Measurements from ENCODE around the gene C6orf15.

The C6orf15 gene

DNA sequence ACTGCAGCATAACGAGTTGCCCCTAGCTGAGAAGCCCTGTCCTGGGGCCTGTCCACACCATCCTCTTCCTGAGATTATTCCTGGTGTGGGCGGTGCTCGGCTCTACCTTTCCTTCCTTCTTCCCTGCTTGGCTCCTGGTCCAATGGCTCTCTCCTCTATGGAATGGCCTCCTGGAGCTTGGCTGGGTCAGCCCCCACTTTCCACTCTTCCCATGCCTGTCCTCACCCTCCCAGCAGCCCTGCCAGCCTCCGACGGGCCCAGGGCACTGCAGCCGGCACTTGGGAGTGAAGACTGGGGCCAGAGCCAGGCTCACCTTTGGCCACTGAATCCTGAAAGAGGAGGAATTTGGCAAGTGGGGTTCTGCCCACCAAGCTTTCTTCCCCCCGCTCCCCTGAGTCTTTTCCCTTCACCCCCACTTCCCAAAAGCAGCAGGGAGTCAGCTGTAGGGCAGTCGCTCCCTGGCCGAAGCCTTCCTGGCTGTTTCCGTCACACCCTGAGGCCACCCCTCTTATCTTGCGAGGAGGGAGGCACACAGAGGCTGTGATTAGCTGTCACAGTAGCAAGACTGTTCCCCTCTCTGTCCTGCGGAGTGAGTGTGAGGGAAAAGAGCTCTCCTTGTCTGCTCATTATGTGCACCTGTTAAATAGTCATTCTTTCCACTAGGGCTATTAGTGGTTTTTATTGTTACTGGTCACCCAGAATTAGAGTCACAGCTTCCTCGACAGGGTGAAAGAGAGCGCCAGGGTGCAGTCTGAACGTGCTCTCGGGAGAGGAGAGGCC lies 14.2 kb upstream of the C6orf15 start:
- ChIA-PET POLR2A (ENCODE audit: low non-redundant PET) (no interaction called here), CTCF (interaction anchor here (0.6 to 1.3 kb wide), 4 partner anchors 39 to 829 kb away, joined by 3 to 6 read pairs (median 4); no protein-coding TSS in a partner anchor)
- TF ChIP-seq, protein P1, sequence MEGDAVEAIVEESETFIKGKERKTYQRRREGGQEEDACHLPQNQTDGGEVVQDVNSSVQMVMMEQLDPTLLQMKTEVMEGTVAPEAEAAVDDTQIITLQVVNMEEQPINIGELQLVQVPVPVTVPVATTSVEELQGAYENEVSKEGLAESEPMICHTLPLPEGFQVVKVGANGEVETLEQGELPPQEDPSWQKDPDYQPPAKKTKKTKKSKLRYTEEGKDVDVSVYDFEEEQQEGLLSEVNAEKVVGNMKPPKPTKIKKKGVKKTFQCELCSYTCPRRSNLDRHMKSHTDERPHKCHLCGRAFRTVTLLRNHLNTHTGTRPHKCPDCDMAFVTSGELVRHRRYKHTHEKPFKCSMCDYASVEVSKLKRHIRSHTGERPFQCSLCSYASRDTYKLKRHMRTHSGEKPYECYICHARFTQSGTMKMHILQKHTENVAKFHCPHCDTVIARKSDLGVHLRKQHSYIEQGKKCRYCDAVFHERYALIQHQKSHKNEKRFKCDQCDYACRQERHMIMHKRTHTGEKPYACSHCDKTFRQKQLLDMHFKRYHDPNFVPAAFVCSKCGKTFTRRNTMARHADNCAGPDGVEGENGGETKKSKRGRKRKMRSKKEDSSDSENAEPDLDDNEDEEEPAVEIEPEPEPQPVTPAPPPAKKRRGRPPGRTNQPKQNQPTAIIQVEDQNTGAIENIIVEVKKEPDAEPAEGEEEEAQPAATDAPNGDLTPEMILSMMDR (conservative IDR thresholded peaks at IDR 0.05; ENCODE audit: low read depth): no peak
- DNase-seq (ENCODE audit: low spot score): no peak
- H3K27ac ChIP-seq: peak overlapping the region; percentile 91

DNA sequence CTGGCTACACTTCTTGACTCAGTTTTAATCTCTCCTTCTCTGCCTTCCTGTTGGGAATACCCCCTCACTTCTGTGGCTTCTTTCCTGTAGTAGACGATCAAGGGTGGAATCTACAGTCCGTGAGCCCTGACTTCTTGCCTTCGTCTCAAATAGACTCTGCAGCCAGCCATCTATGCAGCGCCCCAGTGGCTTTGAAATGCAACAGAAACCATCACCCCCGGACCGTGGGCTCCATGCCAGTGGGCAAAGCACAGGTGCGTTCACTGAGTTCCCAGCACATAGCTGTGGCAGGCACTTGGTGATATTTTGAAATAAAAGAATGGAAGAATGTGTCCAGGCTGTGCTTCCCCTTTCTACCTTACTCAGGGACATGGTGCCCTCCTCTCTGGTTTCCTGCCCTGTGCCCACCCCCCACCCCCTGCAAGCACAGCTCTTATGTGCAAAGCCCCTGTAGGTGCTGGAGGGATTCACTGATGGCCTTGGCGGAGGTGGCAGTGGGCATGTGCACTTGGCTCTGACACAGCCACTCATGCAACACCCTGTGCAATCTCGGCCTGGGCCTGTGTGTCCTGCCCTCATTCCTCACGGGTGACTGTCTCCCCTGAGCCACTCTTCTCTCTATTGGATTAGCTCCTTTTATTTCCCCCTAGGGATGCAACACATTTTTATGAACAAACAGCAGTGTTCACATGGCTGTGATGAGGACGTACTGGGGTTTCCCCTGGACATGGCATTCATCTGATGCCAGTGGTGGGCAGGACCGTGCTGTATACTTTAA lies 13.4 kb upstream of the C6orf15 start:
- TF ChIP-seq, protein P1 (conservative IDR thresholded peaks at IDR 0.05; ENCODE audit: low read depth): no peak
- POLR2A ChIA-PET (ENCODE audit: low non-redundant PET): no interaction called here
- DNase-seq (ENCODE audit: low spot score): peak; percentile 67
- peak overlapping the region; percentile 91 for H3K27ac ChIP-seq
- CTCF ChIA-PET: interaction anchor here (0.6 to 1.3 kb wide), 3 partner anchors 38 to 359 kb away, joined by 3 to 4 read pairs (median 3); no protein-coding TSS in a partner anchor

DNA sequence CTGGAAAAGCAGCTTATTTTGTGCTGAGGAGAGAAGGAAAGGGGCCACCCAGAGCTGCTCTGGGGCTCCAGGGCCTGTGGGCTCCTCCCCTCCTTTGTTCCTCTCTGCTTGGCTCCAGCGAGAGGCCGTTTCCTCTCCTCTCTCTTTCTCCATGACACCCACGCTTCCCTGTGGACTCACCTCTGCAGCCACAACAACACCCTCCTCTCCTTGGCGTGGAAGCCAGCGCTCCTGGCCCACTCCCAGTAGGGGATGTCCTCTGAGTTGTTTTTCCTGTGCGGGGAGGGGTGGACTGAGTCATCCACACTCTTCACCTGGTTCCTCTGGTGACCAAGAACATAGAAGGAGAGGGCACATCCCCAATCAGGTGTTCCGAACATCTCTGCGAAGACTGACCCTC lies 12.8 kb upstream of the C6orf15 start:
- TF ChIP-seq, protein P1 (conservative IDR thresholded peaks at IDR 0.05; ENCODE audit: low read depth): no peak
- CTCF ChIA-PET: interaction anchor here (0.6 to 1.3 kb wide), 2 partner anchors 38 to 360 kb away, joined by 3 read pairs; no protein-coding TSS in a partner anchor
- POLR2A ChIA-PET (ENCODE audit: low non-redundant PET): no interaction called here
- peak overlapping the region; percentile 91 for H3K27ac ChIP-seq
- DNase-seq (ENCODE audit: low spot score): peak; percentile 75

DNA sequence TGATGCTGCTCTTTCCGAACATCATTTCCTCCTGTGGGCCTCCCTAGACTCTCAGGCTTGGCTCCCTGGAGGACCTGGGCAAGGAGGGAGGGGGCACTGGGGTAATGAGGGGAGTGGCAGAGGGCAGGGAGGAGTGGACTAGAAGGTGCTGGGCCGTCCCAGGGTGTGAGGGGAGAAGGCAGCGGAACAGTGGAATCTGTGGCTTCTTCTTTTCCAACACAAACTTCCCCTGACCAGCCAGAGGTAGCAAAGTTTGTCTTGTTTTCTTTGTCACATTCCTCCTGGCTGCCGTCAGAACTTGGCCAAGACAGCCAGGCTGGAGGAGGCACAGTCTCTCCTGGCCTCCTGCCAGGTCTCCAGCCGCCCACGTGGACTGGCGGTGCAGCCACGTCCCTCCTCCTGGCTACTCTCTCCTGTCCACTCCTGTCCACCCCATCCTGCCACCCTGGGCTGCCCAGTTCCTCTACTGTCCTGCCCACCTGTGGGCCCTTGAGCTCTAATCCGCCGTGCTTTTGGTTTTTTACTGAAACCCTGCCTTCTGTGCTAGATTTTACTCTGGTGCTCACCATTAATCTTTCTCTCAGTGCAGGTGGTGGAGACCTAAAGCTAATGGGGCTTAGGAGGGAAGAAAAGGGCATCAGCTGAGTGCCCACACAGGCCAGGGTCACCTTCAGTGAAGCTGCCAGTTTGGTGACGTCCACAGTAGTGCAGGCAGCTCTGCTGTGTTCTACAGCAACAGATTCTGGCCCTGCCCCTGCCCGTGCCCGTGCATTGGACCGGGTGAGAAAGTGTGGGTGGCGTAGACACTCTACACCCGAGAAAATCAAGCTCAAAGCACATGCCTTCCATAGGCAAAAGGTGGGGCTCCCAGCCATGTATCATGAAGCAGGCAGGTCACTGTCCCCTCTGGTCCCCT lies 10.7 kb upstream of the C6orf15 start:
- H3K27ac ChIP-seq: peak overlapping the region; percentile 91

DNA sequence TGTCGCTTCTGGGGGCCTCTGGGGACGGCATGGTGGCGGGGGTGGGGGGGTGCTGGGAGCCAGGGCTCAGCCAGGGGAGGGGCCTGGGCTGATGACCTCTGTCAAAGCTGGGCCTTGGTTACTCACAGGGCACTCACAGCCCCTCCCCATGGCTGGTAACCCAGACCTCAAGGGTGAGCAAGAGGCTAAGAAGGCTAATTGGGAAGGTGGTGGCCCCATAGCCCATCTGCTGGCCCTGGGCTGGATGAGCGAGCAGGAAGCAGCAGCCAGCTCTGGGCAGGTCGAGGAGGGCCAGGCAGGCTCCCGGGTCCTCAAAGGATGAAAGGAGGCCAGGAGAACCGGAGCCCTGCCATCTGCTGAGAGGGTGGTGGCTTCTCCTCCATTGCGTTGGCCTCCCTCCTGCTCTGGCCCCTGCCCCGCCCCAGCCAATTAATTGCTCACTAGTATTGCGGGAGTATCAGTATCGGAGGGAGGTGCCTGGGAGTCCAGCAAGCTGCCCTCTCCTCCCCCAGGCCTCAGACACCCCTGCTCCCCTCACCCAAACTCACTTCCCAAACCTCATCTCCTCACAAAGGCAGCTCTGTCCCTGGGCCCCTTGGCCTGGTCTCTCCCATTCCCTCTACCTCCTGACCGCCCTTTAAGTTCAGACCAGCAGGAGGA lies 8.9 kb upstream of the C6orf15 start:
- TF ChIP-seq, protein P1 (conservative IDR thresholded peaks at IDR 0.05; ENCODE audit: low read depth): no peak
- no peak for DNase-seq (ENCODE audit: low spot score)
- POLR2A ChIA-PET (ENCODE audit: low non-redundant PET): interaction anchor here (0.5 kb wide), 1 partner anchor 477 kb away, joined by 3 read pairs; no protein-coding TSS in a partner anchor
- CTCF ChIA-PET: no interaction called here
- H3K27ac ChIP-seq: peak overlapping the region; percentile 91

More for the DNA sequence above, 10.7 kb upstream of the C6orf15 start:
- DNase-seq (ENCODE audit: low spot score): peak; percentile 82
- TF ChIP-seq, protein P1 (conservative IDR thresholded peaks at IDR 0.05; ENCODE audit: low read depth): no peak
- POLR2A ChIA-PET (ENCODE audit: low non-redundant PET): no interaction called here
- CTCF ChIA-PET: interaction anchor here (0.6 kb wide), 1 partner anchor 669 kb away, joined by 3 read pairs; no protein-coding TSS in a partner anchor

Data from RWPE1 (cell line).